HG02798 (cell line): ENCODE results near the gene MPI.

Experiments
- ATAC-seq: cut with Tn5 transposase; IDR thresholded peaks from one replicate; pipeline ENCODE4 v1.9.1; 2021; ENCODE audit warnings: mild to moderate bottlenecking; ENCODE audit not compliant: unreplicated experiment, poor library complexity

MPI gene, protein sequence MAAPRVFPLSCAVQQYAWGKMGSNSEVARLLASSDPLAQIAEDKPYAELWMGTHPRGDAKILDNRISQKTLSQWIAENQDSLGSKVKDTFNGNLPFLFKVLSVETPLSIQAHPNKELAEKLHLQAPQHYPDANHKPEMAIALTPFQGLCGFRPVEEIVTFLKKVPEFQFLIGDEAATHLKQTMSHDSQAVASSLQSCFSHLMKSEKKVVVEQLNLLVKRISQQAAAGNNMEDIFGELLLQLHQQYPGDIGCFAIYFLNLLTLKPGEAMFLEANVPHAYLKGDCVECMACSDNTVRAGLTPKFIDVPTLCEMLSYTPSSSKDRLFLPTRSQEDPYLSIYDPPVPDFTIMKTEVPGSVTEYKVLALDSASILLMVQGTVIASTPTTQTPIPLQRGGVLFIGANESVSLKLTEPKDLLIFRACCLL

DNA sequence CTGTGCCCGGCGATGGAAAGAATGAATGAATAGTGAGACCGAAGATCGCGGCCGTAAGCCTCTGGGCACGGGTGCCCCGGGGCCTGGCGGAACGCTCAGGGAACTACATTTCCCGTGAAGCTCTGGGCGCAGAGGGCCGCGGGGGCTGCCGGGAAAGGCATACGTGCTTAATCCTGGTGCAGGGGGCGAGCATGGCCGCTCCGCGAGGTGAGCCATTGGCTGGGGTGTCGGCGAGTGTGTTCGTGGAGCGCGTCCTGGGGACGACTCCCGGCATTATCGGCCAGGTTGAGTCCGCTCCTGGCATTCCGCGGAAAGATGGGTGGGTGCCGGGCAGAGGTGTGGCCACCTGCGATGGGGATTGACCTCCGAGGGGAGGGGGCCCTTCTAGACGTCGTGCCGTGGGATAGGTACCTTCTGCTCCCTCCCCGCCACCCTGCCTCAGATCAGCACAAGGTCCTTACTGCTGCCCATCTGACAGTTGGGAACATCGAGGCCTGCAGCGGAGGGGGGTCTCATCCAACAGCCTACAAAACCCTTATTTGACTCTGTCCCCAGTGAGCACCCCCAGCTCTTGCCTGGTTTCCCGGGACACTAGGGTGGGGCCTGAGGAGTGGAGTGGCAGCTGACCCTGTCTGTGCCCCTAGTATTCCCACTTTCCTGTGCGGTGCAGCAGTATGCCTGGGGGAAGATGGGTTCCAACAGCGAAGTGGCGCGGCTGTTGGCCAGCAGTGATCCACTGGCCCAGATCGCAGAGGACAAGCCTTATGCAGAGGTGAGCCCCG lies at the start of gene MPI:
Gene MPI (plus strand): TSS at position 160 of the 782 bp plus-strand sequence. CDS start 32 bp downstream, at position 192.
- ATAC-seq = peak; percentile 96

DNA sequence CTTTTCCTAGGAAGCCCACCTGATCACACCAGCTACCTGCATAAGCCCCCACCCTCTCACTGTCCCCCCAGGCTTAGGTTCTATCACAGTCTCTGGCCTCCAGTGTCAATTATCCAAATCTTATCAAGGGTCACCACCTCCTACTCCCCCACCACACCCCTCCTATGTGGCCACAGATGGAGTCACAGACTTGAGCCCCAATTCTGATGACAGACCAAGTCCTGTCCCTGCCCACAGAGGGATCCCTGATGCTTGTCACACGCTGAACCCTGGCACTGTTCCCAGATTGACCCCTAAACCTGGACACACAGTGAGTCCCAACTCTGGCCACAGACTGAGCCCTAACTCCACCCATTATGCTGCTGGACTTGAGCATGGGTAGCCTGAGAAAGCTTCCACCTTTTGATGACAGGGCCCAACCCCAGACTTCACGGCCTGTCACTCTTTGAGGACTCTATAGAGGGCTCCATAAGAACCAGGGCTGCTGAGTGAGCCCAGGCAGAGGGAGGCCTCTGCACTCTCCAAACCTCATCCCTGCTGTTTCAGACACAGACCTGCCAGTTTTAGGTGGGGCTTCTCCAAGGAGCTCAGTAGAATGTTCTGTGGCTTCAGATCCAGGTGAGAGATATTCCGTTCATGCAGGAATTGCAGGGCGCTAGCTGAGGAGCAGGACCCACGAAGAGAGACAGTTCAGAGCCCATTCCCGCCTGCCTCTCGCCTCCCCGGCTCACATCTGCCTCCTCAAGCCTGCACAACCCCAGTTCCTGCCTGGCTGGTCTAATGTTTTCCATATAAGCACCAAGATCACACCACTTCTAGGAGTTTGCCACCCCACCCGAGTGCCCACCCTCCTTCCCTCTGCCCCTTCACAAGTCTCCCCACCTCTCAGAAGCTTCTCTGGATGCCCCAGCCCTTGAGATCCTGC lies 48.7 kb upstream of the MPI start:
- no peak for ATAC-seq

DNA sequence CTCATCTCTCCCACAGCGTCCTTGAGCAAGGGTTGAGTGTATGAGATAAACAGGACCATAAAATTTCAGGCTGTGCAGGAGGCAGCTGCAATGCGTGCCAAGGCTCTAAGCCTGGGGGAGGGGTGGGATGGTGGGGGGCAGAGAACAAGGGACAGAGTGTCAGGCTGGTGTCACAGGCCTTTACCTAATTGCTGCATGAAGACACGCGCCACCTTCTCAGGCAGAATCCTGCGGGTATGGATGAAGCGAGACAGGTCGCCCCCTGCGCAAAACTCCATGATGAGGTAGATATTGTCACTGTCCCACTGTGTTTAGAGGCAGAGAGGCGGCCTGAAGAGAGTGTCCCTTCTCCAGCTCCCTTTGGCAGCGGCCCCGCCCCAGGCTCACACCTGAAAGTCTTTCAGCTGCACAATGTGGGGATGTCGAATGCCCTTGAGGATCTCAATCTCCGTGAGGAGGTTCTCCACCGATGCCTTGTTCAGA lies 47.9 kb upstream of the MPI start:
- no peak for ATAC-seq

DNA sequence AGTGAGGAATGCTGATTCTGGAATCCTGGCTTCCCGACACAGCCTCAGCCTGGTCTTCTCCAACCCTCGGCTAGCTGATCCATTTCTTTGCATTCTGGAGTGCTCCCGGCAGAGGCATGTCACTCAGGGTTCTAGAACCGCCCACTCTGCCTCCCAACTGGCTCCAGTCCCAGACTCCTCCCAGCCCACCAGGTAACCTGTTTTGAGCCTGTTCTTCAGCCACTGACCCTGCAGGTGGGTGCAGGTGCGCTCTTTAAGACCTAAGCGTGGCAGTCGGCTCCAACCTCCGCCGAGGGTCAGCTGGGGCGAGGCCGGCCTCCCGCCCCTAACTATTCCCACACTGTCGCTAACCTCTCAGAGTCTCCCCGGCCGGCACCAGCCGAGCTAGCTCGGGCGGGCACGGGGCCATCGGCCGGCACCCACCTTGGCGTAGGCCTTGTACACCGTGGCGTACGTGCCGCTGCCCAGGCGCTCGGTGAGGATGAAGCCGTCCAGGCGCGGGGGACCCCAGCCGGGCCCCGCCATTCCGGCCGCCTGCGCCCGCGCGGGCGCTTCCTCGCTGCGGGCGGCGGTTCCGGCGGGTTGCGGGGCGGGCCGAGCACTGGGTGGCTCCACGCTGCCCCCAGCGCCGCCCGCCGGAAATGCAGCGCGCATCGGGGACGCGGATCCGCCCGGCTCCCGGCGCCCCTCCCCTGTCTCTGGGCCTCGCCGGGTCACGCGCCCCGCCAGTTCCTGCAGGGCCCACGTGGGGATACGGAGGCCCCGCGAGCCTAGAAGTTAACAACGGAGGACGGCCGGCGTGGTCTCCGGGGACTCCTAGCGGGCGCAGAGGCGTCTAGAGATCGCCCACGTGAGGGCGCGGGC lies 47.0 kb upstream of the MPI start, which contains the start of gene ULK3:
Gene ULK3 (minus strand): TSS at position 576 of the 864 bp plus-strand sequence. CDS start 51 bp downstream, at position 525.
- ATAC-seq = peak; percentile 90

DNA sequence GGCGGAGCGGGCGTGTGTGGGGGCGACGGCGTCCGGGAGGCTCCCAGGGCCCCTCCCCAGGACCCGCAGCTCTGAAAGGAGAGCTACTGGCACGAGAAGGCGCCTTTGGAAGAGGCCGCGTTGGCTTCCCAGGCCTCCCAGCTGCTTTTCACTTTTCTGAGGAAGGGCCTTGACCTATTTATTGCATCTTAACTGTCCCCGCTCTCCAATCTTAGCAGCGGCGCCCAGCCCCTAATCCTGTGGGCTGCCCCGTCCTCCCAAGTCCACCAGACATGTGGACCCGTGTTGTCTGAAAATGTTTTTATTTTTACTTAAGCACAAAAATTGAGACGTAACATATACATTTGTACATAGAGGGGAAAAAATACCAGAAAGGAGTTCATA lies 46.4 kb upstream of the MPI start:
- no peak for ATAC-seq

DNA sequence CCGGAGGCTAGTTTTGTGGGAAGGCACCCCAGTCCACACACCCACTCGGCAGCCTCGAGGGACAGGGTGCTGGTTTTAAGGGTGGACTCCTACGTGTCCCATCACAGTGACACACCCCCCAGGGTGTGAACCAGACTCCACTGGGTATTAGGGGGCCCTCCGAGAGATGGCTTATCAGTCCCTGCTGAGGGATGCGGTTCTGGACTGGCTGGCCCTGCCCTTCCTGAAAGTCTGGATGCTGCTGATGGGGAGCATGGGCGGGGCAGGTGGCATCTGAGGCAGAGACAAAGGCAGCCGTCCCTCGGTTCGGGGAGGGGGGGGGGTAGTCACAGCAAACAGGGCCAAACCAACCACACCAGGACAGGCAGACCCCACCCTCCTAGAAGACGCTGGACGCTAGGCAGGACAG lies 45.9 kb upstream of the MPI start:
- no peak for ATAC-seq

DNA sequence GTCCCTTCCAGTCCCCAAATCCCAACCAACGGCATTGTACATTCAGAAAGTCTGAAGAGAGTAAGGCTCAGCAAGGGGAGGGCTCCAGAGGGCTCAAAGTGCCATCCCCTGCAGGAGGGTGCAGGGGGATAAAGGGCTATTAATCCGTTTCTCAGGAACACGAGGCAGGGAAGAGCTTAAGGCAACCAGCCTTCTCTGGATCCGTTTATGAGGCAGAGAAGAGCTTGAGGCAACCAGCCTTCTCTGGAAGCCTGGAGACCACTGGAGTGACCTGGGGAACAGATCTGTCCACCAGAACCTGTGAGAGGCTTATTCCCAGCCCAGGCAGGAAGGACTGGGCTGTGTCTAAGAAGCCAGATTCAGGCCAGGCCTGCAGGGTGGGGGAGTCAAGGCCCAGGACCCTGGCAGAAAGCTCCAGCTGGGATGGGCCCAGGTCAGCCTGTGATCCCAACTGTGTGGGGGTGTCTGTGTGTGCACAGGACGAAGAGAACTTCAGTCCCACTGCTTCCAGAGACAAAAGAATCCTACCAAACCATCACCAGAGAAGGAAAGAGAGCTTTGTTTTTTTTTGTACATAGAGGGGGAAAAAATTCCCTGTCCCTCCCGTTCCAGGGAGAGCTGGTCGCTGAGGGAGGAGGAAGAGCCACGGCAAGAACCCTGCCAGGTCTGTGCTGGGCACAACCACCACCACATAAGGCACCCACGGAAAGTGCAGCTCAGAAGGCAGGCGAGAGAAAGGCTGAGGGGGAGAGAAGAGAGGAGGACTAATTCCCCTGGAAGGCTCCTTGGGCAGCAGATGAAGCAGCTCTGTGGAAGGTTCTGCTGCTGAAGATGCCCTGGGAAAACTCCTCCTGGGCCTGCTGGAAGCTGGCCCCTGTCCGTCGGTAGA lies 45.3 kb upstream of the MPI start:
- no peak for ATAC-seq

DNA sequence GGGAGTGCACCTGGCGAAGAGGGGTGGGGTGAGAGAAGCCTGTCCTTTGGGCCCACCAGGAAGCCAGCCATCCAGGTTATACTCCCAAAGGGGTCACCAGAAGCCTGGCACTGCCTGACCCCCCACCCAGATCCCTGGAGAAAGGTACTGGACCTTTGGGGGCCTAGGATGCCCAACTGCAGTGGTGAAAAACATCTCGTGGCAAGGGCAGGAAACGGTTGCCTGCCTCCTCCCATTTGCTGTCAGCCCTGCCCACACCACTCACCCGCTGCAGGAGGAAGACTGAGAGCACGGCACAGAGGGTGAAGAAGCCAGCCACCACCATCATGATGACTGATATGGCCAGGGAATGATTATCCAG lies 44.7 kb upstream of the MPI start:
- ATAC-seq = no peak

DNA sequence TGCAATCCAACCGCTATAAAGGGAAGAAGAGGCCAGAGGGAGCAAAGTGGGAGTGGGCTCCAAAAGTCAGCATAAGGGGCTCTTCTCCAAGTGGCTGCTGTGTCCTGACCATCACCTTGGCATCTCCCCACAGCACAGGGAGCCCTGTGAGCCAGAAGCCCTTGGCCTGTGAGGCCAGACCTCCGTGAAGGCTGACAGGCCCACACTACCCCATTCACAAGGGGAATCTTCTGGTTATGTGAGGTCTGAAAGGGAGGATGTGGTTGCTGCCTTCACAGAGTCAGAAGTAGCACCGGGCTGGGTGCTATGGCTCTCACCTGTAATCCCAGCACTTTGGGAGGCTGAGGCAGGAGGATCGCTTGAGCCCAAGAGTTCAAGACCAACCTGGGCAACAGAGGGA lies 44.3 kb upstream of the MPI start:
- no peak for ATAC-seq

DNA sequence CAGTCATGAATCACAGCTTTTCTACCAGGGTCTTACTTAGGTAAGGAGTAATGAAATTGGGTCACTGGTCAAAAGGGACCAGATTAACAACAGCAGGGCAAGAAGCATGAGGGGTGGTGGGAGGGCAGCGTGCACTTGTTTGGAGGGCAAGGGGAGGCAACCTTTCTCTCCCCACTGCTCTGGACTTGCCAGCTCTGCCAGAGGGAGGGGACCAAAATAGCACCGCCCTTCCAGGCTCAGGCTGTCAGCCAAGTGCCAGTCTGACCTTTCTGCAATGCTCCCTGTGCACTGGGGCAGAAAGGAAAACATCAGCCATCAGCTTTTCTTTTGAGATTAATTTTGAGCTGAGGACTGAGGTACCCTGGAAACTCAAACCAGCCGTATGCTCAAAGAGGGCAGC lies 42.4 kb upstream of the MPI start:
- ATAC-seq = no peak

DNA sequence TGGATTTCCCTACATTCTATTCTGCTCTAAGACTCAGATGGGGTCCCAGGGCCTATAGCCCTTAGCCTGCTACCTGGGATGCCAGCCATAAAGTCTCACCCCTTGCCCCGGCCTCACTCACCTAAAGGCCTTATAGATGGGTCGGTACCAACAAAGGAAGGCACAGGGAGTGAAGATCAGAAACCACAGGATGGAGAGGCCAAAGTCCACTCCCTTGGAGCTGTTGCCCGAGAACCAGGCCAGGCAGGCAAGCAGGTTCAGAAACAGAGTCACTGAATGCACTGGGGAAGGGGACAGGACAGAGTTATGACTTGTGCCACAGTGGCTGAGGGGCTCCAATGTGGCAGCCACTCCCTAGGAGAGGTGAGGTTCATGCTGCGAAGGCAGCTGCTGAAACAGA lies 39.4 kb upstream of the MPI start:
- no peak for ATAC-seq

DNA sequence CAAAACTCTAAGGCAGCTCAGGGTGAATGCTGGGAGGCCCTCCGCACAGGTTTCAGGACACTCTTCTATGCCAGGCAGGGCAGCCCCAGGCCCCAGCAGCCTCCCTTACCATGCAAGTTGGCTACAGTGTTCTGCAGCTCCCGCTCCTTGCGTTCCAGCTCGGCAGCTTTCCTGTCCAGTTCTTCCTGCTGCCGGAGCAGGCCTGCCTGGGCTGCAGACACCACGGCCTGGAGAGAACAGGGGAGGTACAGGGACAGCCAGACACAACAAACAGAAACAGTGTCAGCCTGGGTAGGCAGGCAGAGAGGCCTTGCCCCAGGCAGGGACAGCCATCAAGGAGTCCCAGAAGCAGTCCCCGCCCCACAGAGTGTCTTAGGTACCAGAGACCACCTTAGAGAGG lies 37.9 kb upstream of the MPI start:
- ATAC-seq = no peak

DNA sequence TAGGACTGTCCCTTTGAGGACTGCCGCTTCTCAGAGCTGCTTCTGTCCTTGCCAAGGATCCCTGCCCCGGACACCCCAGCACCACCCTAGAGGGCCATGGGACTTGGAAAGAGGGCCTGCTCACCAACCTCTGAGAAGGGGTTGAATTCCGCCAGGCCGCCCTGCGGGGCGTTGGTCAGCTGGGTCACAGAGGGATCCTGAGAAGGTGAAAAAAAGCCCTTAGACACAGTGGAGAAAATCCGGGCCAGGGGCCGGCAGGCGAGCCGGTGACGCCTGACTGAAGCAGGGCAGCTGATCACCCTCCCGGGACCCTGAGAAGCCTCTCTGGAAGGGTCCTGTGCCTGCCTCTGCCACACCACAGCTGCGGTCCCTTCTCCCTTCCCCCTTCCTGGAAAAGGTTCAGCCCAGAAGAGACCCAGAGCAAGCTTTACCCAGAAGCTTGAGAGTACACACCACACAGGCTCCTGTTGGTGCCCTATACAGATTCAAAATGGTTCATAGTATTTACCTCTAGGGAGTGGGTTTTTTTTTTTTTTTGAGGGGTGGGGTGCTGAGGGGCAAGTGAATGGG lies 35.3 kb upstream of the MPI start:
- no peak for ATAC-seq

DNA sequence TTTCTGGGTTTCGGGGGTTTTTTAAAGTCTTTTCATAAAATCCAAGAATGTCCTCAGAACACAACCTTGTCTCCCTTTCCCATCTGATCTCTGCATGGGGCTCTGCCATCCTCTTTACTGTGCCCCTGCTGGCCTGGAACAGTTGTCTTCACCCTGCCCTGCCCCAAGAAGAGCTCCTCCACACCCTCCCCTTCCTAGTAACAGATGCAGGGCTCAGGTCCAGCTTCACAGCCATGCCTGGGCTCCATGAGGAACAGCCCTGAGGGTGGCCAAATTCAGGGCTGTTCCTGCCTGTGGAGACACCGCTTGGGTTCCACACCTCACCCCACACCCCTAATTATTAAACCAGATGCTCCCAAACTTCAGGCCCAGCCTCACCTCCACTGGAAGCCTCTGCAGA lies 34.0 kb upstream of the MPI start:
- no peak for ATAC-seq

DNA sequence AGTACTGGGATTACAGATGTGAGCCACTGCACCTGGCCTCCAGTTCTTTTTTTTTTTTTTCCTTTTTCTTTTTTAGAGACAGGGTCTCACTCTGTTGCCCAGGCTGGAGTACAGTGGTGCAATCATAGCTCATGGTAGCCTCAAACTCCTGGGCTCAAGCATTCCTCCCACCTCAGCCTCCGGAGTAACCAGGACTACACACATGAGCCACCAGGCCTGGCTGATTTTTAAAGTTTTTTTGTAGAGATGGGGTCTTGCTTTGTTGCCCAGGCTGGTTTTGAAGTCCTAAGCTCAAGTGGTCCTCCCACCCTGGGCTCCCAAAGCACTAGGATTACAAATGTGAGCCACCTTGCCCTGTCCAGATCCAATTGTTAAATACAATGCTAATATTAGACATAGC lies 33.3 kb upstream of the MPI start:
- no peak for ATAC-seq

DNA sequence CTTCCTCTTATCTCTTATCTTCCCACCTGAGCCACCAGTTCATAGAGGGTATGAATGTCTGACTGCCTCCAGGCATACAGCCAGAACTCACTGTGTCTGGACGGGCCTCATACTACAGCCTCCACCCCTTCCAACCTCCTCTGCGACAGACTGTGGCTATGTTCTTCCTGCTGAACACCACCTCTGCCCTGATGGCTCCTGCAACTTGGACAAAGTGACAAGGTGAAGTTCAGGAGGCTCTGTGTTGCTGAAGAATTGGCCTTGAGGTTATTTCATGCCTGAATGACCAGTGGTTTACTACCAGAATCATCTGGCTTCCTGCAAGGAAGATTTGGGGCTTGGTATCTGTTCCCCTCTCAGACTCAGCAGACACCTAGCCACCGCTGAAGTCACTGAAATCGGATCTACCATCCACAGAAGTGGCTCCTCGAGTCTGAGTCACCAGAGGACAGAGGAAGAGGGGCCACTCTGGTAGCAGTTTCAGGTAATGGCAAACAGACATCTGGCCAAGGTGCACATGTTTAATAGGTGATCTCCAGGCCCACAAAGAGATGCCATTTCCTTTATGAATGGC lies 32.7 kb upstream of the MPI start:
- peak; percentile 50 for ATAC-seq

DNA sequence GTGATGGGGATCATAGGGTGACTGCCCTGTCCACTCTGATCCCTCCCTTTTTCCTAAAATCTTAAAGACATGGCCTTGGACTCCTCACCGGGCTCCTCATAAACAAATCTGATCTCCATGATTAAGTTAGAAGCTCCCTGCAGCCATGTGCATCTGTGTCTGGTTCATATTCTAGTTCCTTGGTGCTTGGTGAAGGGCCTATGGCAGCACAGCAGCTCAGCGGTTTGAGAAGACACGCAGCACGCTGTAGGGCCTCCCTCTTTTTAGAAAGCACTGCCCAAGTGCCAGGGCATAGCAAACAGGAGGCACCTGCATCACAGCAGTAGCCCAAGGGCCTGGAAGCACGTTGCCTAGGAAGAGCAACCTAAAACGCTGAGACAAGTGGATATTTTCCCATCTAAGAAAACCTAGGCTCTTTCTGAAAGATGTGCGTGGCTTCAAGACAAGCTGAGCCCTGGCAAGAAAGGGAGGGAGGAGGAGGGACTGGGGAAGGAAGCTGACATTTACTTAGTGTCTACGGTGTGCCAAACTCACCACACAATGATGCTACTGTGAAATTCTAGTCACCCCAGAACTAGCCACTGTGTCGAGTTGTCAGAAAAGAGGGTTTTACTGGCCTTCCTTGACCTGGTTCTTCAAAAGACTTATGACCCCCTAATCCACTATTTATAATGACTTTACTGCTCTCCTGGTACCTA lies 32.0 kb upstream of the MPI start:
- peak; percentile 41 for ATAC-seq
